ENCODE results near the gene SHISA9.

Gene SHISA9

DNA sequence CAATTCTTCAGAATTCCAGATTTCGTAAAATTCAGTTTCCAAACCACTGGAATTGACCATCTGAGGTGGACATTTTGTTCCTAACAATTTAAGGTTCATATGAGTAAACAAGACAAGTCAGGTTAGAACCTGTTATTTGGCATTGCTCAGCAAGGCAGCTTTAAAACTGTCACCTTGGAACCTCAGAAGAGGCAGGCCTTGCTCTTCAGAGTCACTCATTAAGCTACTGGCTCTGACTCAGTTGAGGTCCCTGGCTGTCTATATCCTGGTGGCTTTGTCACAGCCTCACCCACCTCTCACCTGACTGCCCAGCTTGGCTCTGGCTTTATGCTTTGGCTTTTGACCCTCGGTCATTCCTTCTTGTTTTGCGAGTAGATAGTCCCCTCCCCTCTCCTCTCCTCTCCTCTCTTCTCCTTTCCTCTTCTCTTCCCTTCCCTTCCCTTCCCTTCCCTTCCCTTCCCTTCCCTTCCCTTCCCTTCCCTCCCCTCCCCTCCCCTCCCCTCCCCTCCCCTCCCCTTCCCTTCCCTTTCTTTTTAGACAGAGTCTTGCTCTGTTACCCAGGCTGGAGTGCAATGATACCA, 238.4 kb downstream of the SHISA9 start:
- H3K4me3 ChIP-seq (ENCODE audit: low read length), result no peak overlapping the region

DNA sequence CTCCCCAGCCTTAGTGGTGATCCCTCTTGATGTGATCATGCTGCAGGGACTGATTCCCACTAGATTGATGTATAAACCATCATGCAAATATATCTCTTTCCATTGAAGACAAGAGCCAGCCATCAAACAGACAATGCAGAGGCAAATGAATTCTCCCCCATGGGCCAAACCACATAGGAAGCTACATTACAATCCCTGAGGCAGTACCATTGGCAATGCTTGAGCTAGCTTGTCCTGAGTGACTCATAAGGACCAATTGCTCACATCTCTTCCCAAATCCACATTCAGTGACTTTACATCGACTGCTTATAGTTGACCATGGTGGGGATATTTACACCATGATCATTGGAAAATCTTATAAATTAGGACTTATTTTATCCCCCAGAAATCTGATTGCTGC, 242.2 kb downstream of the SHISA9 start:
- no peak overlapping the region for H3K4me3 ChIP-seq (ENCODE audit: low read length)
- TF ChIP-seq ZNF274 (IDR thresholded peaks at IDR 0.05; ENCODE audit: low read depth, low read length), result no peak

More for the DNA sequence above, 238.4 kb downstream of the SHISA9 start:
- no peak for TF ChIP-seq ZNF274 (IDR thresholded peaks at IDR 0.05; ENCODE audit: low read depth, low read length)

DNA sequence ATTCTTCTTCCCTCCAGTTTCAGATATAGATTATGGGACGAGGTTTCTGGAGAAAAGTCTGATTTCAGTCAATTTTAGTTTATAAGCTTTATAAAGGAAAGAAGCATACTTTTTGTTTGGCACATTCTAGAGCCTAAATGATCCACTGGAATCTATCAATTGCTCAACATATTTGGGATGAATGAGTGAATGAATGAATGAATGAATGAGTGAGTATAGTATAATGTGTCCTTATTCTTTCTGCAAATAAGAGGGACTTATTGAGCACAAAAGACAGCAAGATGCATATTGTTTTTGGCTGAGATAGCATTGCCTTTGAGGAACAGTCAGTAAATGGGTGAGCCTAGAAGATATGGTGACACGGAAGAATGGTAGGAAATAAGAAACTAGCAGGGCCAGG, 245.4 kb downstream of the SHISA9 start:
- TF ChIP-seq ZNF274 (IDR thresholded peaks at IDR 0.05; ENCODE audit: low read depth, low read length), result no peak
- H3K4me3 ChIP-seq (ENCODE audit: low read length), result no peak overlapping the region

DNA sequence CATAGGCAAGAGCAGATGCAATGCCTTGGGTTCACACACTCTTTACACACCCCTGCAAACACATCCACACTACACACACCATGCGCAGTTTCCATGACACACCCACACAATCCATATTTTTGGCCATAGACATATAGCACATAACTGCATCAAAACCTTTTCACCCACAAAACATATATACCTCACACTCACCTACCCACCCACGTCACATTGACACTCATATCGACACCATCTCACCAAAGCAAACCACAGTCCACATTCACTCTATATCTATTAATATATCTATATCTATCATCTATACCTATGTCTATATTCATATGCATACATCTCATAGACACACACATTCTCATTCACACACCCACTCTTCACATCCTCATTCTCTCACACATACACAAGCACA, 246.9 kb downstream of the SHISA9 start:
- H3K4me3 ChIP-seq (ENCODE audit: low read length), result no peak overlapping the region
- no peak for TF ChIP-seq ZNF274 (IDR thresholded peaks at IDR 0.05; ENCODE audit: low read depth, low read length)

DNA sequence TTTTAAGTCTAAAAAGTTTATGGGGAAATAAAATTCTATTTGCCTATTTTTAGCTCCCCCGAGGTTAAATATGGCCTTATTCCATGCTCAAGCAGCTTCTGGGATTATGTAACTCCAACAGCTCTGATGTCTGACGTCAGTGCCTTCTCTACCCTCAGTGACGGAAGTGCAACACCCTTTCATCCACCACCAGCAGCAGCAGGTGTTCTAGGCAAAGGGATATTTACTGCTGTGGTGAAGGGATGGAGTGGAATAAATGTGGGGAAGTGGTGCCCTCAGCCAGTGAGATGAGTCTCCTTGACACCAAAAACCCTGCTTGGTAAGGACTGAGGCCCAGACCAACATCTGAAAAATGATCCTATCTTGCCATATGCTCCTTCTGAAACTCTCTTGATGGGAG, 247.4 kb downstream of the SHISA9 start:
- TF ChIP-seq ZNF274 (IDR thresholded peaks at IDR 0.05; ENCODE audit: low read depth, low read length), result no peak
- no peak overlapping the region for H3K4me3 ChIP-seq (ENCODE audit: low read length)

DNA sequence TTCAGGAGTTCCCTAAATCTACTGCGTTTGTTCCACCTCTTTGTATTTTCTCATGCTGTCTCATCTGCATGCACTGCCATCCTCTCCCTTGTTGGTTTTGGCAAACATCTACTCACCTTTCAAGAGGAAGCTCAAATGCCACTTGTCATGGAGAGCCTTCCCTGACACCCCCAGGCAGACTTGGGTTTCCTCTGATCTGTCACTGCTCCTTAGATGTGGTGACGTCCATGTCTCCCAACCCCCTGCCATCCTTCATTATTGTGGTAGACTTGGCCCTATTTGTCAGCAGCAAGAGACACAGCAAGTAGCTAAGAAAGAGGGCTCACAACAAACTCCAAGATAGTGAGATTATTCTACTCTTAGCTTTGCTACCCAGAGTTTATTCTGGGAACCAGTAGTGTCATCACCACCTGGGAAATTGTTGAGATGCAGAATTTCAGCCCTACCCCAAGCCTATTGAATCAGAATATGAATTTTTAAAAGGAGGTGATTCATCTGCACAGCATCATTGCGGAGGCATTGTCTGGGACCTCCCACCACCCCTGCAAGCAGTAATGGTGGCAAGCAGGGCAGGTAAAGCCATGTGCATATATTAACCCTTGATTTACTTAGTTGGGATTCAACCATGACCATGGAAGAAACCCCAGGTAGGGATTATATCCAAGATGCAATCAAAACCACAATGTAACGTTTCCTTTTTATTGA, 248.9 kb downstream of the SHISA9 start:
- H3K4me3 ChIP-seq (ENCODE audit: low read length), result no peak overlapping the region
- no peak for TF ChIP-seq ZNF274 (IDR thresholded peaks at IDR 0.05; ENCODE audit: low read depth, low read length)

DNA sequence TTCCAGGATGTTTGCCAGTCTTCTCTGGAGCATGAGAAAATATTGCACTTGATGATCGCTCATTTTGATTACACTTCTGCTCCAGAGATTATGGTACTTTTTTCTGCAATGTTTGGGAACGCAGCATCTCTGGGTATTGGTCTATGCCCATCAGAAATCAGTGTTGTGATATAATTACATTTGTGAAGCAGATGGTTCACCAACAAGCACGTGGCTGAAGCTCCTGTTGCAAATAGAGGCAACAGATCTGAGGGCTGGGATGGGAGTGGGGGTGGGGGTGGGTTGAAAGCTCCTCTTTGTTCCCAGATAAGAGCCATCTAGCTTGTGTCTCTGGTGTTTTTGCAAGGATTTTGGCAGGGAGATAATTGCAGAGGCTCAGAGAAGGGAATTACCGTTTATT, 252.3 kb downstream of the SHISA9 start:
- no peak overlapping the region for H3K4me3 ChIP-seq (ENCODE audit: low read length)
- no peak for TF ChIP-seq ZNF274 (IDR thresholded peaks at IDR 0.05; ENCODE audit: low read depth, low read length)

DNA sequence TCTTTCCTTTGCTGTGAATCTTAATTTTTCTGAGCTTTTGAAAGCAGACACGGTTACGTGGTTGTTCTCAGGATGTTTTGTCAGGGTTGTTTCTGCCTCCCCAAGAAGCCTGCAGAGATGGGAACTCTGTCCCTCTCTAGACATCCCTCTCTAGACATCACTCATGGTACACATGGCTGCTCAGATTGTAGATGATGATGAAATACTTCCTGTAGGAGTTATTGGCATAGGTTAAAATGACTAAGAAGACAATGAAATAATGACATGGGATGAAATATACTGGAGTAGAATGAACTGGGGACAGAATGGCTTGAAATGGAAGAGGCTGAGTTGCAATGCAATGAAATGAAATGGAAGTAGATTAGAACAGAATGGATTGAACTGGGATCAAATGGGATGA, 253.4 kb downstream of the SHISA9 start:
- no peak for TF ChIP-seq ZNF274 (IDR thresholded peaks at IDR 0.05; ENCODE audit: low read depth, low read length)
- no peak overlapping the region for H3K4me3 ChIP-seq (ENCODE audit: low read length)

DNA sequence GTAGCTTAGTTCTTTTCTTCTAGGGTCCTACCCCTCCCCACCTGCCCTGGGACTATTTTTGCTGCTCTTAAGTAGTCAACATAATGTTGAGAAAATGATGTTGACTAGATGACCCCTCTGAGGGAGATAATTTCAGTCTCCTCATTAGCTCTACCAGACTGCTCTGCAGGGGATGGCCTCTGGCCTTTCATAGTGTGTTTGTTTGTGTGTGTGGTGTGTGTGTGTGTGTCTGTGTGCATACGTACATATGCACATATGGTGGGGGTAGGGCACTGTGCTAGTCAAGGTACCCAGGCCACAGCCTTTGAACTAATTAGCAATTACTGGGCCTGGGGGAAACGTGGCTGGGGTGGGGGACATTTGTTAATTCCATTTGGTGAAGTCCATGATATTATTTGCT, 254.0 kb downstream of the SHISA9 start:
- no peak overlapping the region for H3K4me3 ChIP-seq (ENCODE audit: low read length)
- TF ChIP-seq ZNF274 (IDR thresholded peaks at IDR 0.05; ENCODE audit: low read depth, low read length), result no peak

DNA sequence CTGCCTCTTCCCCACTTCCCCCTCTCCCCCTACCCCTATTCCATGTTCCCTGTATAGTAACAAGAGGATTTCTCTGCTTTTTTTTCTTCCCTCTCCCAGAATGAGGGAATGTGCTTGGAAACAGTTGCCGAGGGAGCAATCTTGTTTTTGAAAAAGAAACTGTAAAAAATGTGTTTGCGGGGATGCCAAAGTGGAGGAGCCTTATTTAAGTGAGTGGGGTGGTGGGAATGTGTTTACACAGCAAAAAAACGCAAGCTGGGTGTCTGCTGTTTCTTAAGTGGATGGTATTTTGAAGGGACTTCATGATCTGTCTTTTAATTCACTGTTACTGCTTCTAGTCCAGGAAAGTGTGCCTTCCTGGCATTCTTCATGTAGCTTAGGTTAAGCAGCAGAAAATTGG, 254.4 kb downstream of the SHISA9 start:
- H3K4me3 ChIP-seq (ENCODE audit: low read length), result no peak overlapping the region
- no peak for TF ChIP-seq ZNF274 (IDR thresholded peaks at IDR 0.05; ENCODE audit: low read depth, low read length)

DNA sequence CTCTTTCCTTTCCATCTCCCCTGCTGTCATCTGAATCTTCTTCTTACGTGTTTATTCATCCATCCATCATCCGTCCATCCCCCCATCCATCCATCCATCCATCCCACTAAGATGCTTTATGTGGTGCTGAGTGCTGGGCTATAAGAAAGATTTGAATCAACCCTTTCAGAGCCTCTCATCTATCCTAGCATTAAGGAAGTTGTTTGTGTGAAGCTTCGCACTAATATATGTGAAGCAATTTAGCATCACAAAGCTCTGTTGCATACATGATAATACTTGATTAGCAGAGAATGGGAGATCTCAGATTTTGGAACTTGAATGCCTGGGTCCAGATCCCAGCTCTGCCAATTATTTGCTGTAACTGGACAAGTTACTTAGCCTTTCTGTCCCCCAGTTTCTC, 255.7 kb downstream of the SHISA9 start:
- H3K4me3 ChIP-seq (ENCODE audit: low read length), result no peak overlapping the region

DNA sequence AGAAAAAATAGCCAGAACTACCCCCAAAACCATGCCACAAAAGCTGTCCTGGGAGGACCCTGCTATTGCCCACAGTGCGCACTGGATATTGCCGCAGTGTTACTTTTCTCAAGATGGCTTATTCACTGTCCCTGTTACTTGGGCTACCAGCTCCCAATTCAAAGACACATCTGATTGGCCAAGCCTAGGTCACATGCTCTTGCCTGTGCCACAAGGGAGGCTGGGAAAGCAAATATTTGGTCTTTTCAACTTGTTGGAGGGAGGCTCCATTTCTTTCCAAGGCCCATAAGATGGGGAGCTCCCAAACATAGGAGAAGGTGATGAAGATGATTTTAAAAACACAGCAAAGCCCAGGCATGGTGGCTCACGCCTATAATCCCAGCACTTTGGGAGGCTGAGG, 257.0 kb downstream of the SHISA9 start:
- TF ChIP-seq ZNF274 (IDR thresholded peaks at IDR 0.05; ENCODE audit: low read depth, low read length), result no peak
- H3K4me3 ChIP-seq (ENCODE audit: low read length), result no peak overlapping the region

More for the DNA sequence above, 255.7 kb downstream of the SHISA9 start:
- no peak for TF ChIP-seq ZNF274 (IDR thresholded peaks at IDR 0.05; ENCODE audit: low read depth, low read length)

DNA sequence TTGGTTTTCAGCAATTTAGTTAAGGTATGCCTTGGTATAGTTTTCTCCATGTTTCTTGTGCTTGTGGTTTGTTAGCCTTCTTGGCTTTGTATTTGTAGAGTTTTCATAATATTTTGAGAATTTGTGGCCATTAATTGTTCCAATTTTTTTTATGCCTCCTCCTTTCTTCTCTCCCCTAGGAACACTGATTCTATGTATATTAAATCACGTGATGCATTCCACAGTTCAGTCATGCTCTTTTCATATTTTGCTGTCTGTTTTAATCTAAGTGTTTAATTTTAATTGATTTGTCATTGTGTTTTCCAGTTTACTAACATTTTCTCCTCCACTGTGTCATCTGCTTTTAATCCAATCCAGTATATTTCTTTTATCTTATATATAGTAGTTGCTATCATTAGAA, 263.6 kb downstream of the SHISA9 start:
- H3K4me3 ChIP-seq (ENCODE audit: low read length), result no peak overlapping the region
- no peak for TF ChIP-seq ZNF274 (IDR thresholded peaks at IDR 0.05; ENCODE audit: low read depth, low read length)

DNA sequence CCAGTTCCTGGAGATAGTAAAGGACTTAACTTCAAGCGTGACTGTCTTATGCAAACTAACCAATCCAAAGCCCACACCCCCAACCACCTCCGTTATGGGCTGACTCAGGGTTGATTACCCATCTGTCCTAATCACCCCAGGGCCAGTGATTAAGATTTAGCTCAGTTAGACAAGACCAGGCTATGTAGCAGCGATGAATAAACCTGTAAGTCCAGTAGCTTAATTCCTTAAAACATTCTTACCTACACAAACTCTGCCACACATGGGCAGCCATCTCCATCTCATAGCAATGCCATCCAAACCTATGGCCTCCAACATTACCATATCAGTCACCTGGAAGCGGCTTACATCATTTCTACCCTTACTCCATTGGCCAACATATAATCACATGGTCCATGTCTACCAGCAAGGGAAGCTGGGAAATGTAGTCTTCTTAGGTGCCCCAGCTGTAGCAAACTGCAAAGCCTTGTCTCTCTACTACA, 266.7 kb downstream of the SHISA9 start:
- H3K4me3 ChIP-seq (ENCODE audit: low read length), result no peak overlapping the region
- no peak for TF ChIP-seq ZNF274 (IDR thresholded peaks at IDR 0.05; ENCODE audit: low read depth, low read length)

DNA sequence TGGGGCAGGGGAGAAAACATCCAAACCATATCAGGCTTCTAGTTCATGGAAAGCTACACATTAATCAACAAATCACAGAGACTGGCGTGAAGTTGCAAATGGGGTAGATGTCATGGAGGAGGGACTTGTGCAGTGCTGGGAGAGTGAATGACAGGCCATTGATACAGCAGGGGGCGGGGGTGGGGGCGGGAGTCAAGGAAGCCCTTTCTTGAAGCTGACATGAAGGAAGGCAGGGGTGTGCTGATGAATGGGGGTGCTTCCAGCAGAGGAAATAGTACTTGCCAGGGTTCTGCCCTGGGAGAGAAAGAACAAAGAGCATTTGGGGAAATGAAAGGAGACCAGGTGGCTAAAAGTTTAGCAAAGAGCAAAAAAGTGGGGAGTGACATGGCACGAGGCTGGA, 269.9 kb downstream of the SHISA9 start:
- H3K4me3 ChIP-seq (ENCODE audit: low read length), result no peak overlapping the region
- TF ChIP-seq ZNF274 (IDR thresholded peaks at IDR 0.05; ENCODE audit: low read depth, low read length), result no peak

DNA sequence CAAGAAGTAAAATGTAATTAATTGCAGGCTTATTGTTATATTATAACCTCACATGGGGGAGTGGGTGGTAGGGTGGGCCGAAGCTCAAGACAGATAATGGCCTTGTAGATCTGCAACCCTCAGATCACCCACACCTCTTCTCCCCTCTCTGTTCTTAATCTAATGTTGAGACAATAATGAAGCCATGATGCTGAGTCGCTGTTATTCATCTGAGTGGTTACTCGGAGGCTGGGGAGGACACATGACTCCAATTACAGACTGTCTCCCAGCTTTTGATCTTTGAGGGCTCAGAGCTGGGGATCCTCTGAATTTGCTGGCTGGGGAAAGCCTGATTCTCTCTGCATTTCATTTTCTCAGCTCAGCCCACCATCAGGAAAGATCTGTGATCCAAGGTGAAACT, 275.3 kb downstream of the SHISA9 start:
- TF ChIP-seq ZNF274 (IDR thresholded peaks at IDR 0.05; ENCODE audit: low read depth, low read length), result no peak
- H3K4me3 ChIP-seq (ENCODE audit: low read length), result no peak overlapping the region
